Peyer's patch (tissue), 4 donors: Measurements from ENCODE around the gene DUSP28. TPM values are rescaled to one million over a fixed set of nuclear protein-coding genes. Genes with fewer than 3 reads are reported as not detected.

ENCODE experiments used
- DNase-seq, 3 donors: peaks; one replicate each; pipeline ENCODE4 v3.0.0-alpha.2; 2017 to 2019
- H3K27ac ChIP-seq, 4 donors: fragments of 200-600 bp; sonication (generic); one replicate each; pipeline ENCODE4 v1.5.1; 2016 to 2019
- H3K27me3 ChIP-seq, 2 donors: fragments of 200-600 bp; sonication (generic); one replicate each; pipeline ENCODE4 v1.5.1; 2019
- H3K36me3 ChIP-seq, 3 donors: fragments of 200-600 bp; sonication (generic); one replicate each; pipeline ENCODE4 v1.5.1; 2016 to 2019
- H3K4me1 ChIP-seq, 4 donors: fragments of 200-600 bp; sonication (generic); one replicate each; pipeline ENCODE4 v1.5.1; 2016 to 2019
- H3K4me3 ChIP-seq, 4 donors: fragments of 200-600 bp; sonication (generic); 1 replicate in 3 of 4; 2 replicates in 1 of 4; pipeline ENCODE4 v1.5.1; 2016 to 2019; ENCODE audit warnings: mild to moderate bottlenecking in 1 of 4
- H3K9me3 ChIP-seq, 4 donors: fragments of 200-600 bp; sonication (generic); one replicate each; pipeline ENCODE4 v1.5.1; 2016 to 2019; ENCODE audit warnings: mild to moderate bottlenecking in 1 of 4
- POLR2A ChIP-seq, 2 donors: fragments of 450-650 bp; IDR thresholded peaks; one replicate each; pipeline ENCODE4 v1.5.1; 2017; ENCODE audit warnings: antibody characterized with exemption in 2 of 2, mild to moderate bottlenecking in 2 of 2, moderate library complexity in 2 of 2
- total RNA-seq, 4 donors: library from RNA; depleted of rRNA; stranded (reverse); fragments of >200 nt; gene quantifications; one replicate each; pipeline ENCODE4 v1.1.0, GENCODE V29; 2016
- TF ChIP-seq, protein P1 (sequence below), 6 experiments: fragments of 450-650 bp in 4 of 6; fragments of 200-600 bp in 2 of 6; sonication (generic) in 1 of 6; IDR thresholded peaks; one replicate each; pipeline ENCODE4 v1.5.1; 2017 to 2019; ENCODE audit warnings: antibody characterized with exemption in 6 of 6, mild to moderate bottlenecking in 3 of 6, moderate library complexity in 1 of 6

Gene DUSP28
- total RNA-seq, 4 donors from 2014 or later = 4.2 to 10.1 (median 7.1) TPM

DNA sequence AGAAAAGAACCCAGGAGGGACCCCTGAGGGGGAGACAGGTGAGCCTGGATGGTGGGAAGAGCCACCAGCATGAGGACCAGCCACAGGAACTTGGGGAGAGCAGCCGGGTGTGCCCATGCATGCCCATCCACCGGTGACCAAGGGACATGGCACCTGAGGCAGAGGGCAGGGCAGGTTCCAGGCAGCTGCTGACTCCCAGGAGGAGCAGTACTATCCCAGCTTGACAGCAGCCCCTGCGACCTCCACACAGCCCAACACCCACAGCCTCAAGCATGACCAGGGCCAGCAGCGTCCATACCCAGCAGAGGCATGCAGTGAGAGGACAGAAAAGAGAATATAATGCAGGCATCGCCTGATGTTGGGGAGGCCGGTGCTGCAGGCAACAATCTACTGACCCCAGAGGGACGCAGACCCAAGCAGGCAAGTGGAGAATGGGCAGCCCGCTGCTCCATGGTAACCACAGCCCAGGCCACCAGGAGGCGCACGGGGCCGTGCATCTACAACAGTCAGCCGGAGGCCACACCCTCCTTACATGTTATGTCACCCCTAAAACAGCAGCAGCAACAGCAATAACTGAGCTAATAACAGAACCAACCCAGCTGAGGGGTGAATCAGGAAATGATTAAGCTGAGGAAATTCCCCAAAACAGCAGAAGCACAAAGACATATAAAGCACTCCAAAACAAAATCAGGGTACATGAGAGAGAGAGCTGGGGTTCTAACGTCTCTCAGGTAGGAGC lies 46.4 kb upstream of the DUSP28 start:
- Histone ChIP-seq H3K9me3 (no peaks in the 10 kb centered on the region), H3K27me3 (no peaks in the 10 kb centered on the region), H3K27ac (no peak overlapping the region), H3K4me1 (peaks cover 0 to 4% (median 4%) of the 10 kb centered on the region in 4 donors), H3K4me3 (no peak overlapping the region), H3K36me3 (peaks cover 0 to 15% (median 0%) of the 10 kb centered on the region in 3 donors)
- DNase-seq = peak; percentile 86 to 92 (median 88)
- no peak for TF ChIP-seq POLR2A (IDR thresholded peaks at IDR 0.05)
- TF ChIP-seq, protein P1, sequence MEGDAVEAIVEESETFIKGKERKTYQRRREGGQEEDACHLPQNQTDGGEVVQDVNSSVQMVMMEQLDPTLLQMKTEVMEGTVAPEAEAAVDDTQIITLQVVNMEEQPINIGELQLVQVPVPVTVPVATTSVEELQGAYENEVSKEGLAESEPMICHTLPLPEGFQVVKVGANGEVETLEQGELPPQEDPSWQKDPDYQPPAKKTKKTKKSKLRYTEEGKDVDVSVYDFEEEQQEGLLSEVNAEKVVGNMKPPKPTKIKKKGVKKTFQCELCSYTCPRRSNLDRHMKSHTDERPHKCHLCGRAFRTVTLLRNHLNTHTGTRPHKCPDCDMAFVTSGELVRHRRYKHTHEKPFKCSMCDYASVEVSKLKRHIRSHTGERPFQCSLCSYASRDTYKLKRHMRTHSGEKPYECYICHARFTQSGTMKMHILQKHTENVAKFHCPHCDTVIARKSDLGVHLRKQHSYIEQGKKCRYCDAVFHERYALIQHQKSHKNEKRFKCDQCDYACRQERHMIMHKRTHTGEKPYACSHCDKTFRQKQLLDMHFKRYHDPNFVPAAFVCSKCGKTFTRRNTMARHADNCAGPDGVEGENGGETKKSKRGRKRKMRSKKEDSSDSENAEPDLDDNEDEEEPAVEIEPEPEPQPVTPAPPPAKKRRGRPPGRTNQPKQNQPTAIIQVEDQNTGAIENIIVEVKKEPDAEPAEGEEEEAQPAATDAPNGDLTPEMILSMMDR (IDR thresholded peaks at IDR 0.05) = peak; percentile 73 to 89 (median 84)

DNA sequence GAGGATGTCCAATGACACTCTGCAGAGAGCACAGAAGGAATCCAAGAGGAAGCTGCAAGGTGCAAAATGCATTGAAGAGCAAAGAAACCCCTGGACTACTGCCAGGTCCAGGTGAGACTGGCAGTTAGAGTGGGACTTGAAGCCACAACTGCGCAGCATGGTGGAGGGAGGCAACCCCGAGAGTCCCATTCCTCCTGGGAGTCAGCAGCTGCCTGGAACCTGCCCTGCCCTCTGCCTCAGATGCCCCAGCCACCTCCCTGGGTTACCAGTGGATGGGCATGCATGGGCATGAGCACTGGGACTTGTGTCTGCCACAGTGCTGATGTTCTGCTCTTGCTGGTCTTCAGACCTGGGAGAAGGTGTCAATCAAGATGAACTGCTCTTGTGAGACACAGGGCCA lies 45.5 kb upstream of the DUSP28 start:
- H3K27ac ChIP-seq = no peak overlapping the region
- H3K4me3 ChIP-seq = no peak overlapping the region
- H3K27me3 ChIP-seq = no peaks in the 10 kb centered on the region
- H3K4me1 ChIP-seq = peaks cover 0 to 4% (median 4%) of the 10 kb centered on the region in 4 donors
- no peaks in the 10 kb centered on the region for H3K9me3 ChIP-seq
- TF ChIP-seq, protein P1 (IDR thresholded peaks at IDR 0.05) = no peak
- TF ChIP-seq POLR2A (IDR thresholded peaks at IDR 0.05) = no peak
- peaks cover 0 to 15% (median 0%) of the 10 kb centered on the region in 3 donors for H3K36me3 ChIP-seq
- peak in 1 of 3 donors; percentile 37 for DNase-seq

DNA sequence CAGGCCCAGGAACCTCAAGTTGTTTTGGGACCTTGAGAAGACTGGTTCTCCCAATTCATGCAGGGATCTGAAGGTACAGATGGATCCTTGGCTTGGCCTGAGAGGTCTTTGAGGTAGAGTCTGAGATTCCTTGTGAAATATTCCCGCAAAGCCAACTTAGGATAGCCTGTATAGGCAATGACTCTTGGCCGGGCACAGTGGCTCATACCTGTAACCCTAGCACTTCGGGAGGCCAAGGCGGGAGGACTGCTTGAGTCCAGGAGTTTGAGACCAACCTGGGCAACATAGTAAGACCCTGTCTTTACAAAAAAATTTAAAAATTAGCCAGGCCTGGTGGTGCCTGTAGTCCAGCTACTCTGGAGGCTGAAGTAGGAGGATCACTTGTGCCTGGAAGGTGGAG lies 42.8 kb upstream of the DUSP28 start:
- DNase-seq = no peak
- H3K9me3 ChIP-seq = no peaks in the 10 kb centered on the region
- peaks cover 0 to 11% (median 4%) of the 10 kb centered on the region in 4 donors for H3K4me1 ChIP-seq
- peaks cover 0 to 4% (median 0%) of the 10 kb centered on the region in 3 donors for H3K36me3 ChIP-seq
- no peak overlapping the region for H3K4me3 ChIP-seq
- no peaks in the 10 kb centered on the region for H3K27me3 ChIP-seq
- H3K27ac ChIP-seq = no peak overlapping the region
- TF ChIP-seq, protein P1 (IDR thresholded peaks at IDR 0.05) = no peak
- TF ChIP-seq POLR2A (IDR thresholded peaks at IDR 0.05) = no peak

- Histone ChIP-seq H3K9me3 (no peaks in the 10 kb centered on the region), H3K36me3 (peaks cover 0 to 10% (median 0%) of the 10 kb centered on the region in 3 donors), H3K4me3 (no peak overlapping the region), H3K27ac (no peak overlapping the region), H3K27me3 (no peaks in the 10 kb centered on the region), H3K4me1 (peaks cover 0 to 10% (median 3%) of the 10 kb centered on the region in 4 donors)
- DNase-seq = no peak
- TF ChIP-seq POLR2A (IDR thresholded peaks at IDR 0.05) = no peak
- TF ChIP-seq, protein P1 (IDR thresholded peaks at IDR 0.05) = no peak
Measured at GRCh38 chr2:240518981-240519380, 41.2 kb upstream of the DUSP28 start.

DNA sequence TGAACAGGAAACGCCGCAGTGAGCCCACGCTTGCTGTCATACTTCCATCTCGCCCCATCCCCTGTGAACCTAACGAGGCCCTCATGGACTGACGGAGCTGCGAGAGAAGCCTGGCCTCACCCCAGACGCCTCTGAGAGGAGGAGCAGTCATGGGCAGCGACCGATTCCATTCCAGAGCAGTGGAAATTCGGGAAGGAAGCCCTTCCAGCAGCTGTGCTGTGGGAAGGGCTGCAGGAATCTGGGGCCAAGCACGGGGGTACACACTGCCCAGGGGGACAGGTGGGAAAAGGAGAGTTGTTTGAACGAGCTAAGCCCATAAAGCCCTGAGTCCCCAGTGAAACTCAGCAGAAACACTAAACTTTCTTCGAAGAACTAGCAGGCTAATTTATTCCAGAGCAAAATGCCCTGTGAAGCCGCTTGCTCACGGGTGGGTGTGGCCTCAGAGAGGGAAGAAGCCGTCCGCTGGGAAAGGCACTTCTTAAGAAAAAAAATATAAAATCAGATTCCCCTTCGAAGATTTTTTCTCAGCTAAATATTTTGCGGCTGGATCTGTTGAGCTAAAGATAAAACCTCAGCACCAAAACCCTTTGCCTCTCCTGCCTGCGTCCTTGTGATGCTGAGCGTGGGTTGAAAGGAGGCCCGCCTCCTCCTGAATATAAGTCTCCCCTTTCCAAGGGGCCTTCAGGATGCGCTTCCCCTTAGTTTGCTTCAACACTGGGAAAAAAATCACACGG lies 40.6 kb upstream of the DUSP28 start:
- Histone ChIP-seq H3K4me1 (peaks cover 0 to 8% (median 0%) of the 10 kb centered on the region in 4 donors), H3K27ac (no peak overlapping the region), H3K36me3 (peaks cover 0 to 11% (median 0%) of the 10 kb centered on the region in 3 donors), H3K27me3 (no peaks in the 10 kb centered on the region), H3K4me3 (no peak overlapping the region), H3K9me3 (no peaks in the 10 kb centered on the region)
- no peak for TF ChIP-seq POLR2A (IDR thresholded peaks at IDR 0.05)
- TF ChIP-seq, protein P1 (IDR thresholded peaks at IDR 0.05) = no peak
- no peak for DNase-seq
